BLaER1 (cell line): Measurements from ENCODE around the gene PGLYRP3.

Source experiments
- H3K27ac ChIP-seq: shearing (Covaris generic); formaldehyde crosslinking; 2 replicates; pipeline ENCODE4 v1.8.1; 2022
- H3K27me3 ChIP-seq: shearing (Covaris generic); formaldehyde crosslinking; 2 replicates; pipeline ENCODE4 v1.8.1; 2022
- H3K36me3 ChIP-seq: shearing (Covaris generic); formaldehyde crosslinking; 2 replicates; pipeline ENCODE4 v1.8.1; 2022
- H3K4me1 ChIP-seq: shearing (Covaris generic); formaldehyde crosslinking; 2 replicates; pipeline ENCODE4 v1.8.1; 2022
- H3K4me2 ChIP-seq: shearing (Covaris generic); formaldehyde crosslinking; 2 replicates; pipeline ENCODE4 v1.8.1; 2022
- H3K4me3 ChIP-seq: shearing (Covaris generic); formaldehyde crosslinking; 2 replicates; pipeline ENCODE4 v1.8.1; 2022
- H3K9ac ChIP-seq: shearing (Covaris generic); formaldehyde crosslinking; 2 replicates; pipeline ENCODE4 v1.8.1; 2022
- H3K9me3 ChIP-seq: shearing (Covaris generic); formaldehyde crosslinking; 2 replicates; pipeline ENCODE4 v1.8.1; 2022
- H4K20me1 ChIP-seq: shearing (Covaris generic); formaldehyde crosslinking; 2 replicates; pipeline ENCODE4 v1.8.1; 2022
- Cebpa-rat ChIP-seq: shearing (Covaris generic); IDR thresholded peaks from 2 replicates; pipeline ENCODE4 v1.8.1; 2022

PGLYRP3 gene

GRCh38 chr1:153261281-153262069 is 51.3 kb downstream of the PGLYRP3 start:
- Histone ChIP-seq H4K20me1 (peaks cover 8% of the 10 kb centered on the region; the same call in 1 of the 2 replicates), H3K27ac (no peak overlapping the region), H3K4me1 (peaks cover 36% of the 10 kb centered on the region), H3K36me3 (no peaks in the 10 kb centered on the region), H3K9ac (peak overlapping the region; percentile 65), H3K27me3 (peaks cover 54% of the 10 kb centered on the region), H3K4me3 (peak overlapping the region; percentile 72), H3K9me3 (peaks cover 10% of the 10 kb centered on the region), H3K4me2 (peak overlapping the region; percentile 100)
- TF ChIP-seq Cebpa-rat: no peak

- Histone ChIP-seq H3K9me3 (peaks cover 10% of the 10 kb centered on the region), H3K4me3 (peak overlapping the region; percentile 72), H4K20me1 (peaks cover 8% of the 10 kb centered on the region; the same call in 1 of the 2 replicates), H3K9ac (peak overlapping the region; percentile 65; the same call in 1 of the 2 replicates), H3K4me2 (peak overlapping the region; percentile 100), H3K27ac (no peak overlapping the region), H3K4me1 (peaks cover 36% of the 10 kb centered on the region), H3K36me3 (no peaks in the 10 kb centered on the region), H3K27me3 (peaks cover 54% of the 10 kb centered on the region)
- no peak for TF ChIP-seq Cebpa-rat
Observed at GRCh38 chr1:153260585-153261280, 52.0 kb downstream of the PGLYRP3 start.

DNA sequence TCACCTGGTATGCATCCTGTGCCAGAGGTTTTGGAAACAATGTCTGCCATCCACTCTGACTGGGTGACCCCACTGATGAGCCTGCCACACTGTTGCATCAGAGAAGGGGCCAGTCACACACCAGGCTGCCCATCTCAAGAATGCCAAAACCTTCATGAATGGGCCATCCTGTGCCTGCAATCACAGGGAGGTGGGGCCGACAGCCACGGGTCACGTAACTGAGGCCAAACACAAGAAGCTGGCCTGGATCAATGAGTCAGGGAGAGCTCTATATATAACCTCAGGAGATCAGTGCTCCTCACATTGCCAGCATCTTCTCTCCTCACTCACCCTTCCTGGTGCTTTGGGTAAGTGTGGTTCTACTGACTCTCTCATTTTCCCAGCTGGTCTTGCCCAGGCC is 53.4 kb downstream of the PGLYRP3 start, which contains the start of gene LORICRIN:
TSS of gene LORICRIN (plus strand) at position 301 of the 400 bp plus-strand sequence. CDS start 1,263 bp downstream, outside the sequence.
- H3K4me2 ChIP-seq: peak within 1 kb of the TSS; percentile 100
- no peak within 1 kb of the TSS for H3K4me3 ChIP-seq
- no peak within 1 kb of the TSS for H3K27ac ChIP-seq
- no peaks in the 10 kb centered on the region for H3K36me3 ChIP-seq
- H3K9me3 ChIP-seq: peaks cover 3% of the 10 kb centered on the region
- no peak for TF ChIP-seq Cebpa-rat
- peaks cover 54% of the 10 kb centered on the region for H3K27me3 ChIP-seq
- peaks cover 8% of the 10 kb centered on the region; the same call in 1 of the 2 replicates for H4K20me1 ChIP-seq
- H3K4me1 ChIP-seq: peaks cover 37% of the 10 kb centered on the region
- H3K9ac ChIP-seq: no peak within 1 kb of the TSS

- no peak for TF ChIP-seq Cebpa-rat
- H3K4me2 ChIP-seq: peak overlapping the region; percentile 45
- H3K4me1 ChIP-seq: peaks cover 50% of the 10 kb centered on the region
- H3K4me3 ChIP-seq: no peak overlapping the region
- H3K9me3 ChIP-seq: no peaks in the 10 kb centered on the region
- H3K36me3 ChIP-seq: no peaks in the 10 kb centered on the region
- H3K27ac ChIP-seq: peak overlapping the region; percentile 27; the same call in 1 of the 2 replicates
- H4K20me1 ChIP-seq: no peaks in the 10 kb centered on the region
- H3K9ac ChIP-seq: no peak overlapping the region
- H3K27me3 ChIP-seq: 0 out of 2 replicates have a peak, but pooled peaks cover 1% of the 10 kb centered on the region
Observed at GRCh38 chr1:153253693-153254092, 59.1 kb downstream of the PGLYRP3 start.

DNA sequence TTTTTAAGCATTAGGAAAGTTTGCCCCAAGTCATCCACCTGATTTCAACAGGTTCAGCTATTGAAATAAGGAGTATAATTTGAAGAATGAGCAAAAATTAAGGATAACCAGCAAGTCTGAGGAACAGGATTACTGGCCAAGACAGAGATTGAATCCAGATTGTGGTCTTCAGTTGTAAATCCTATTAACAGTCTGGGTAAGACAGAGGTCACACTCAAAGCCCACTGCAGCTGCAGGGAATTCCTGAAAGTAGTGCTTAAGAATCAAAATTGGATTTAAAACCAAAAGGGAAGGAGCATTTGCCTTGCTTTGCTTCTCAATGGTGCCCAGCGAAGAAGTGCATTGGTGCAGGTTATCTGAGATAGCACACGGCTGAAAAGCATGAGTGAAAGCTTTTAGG is 59.7 kb downstream of the PGLYRP3 start:
- H3K4me3 ChIP-seq: no peak overlapping the region
- no peaks in the 10 kb centered on the region for H3K36me3 ChIP-seq
- no peak for TF ChIP-seq Cebpa-rat
- H3K9me3 ChIP-seq: no peaks in the 10 kb centered on the region
- H3K27ac ChIP-seq: no peak overlapping the region
- H3K9ac ChIP-seq: no peak overlapping the region
- no peaks in the 10 kb centered on the region for H3K27me3 ChIP-seq
- peak overlapping the region; percentile 85; the same call in 1 of the 2 replicates for H3K4me2 ChIP-seq
- H4K20me1 ChIP-seq: no peaks in the 10 kb centered on the region
- peaks cover 50% of the 10 kb centered on the region for H3K4me1 ChIP-seq

GRCh38 chr1:153251988-153252387 is 60.8 kb downstream of the PGLYRP3 start:
- no peaks in the 10 kb centered on the region for H3K9me3 ChIP-seq

GRCh38 chr1:153251562-153251961 is 61.2 kb downstream of the PGLYRP3 start:
- no peaks in the 10 kb centered on the region for H3K9me3 ChIP-seq
- H3K27me3 ChIP-seq: no peaks in the 10 kb centered on the region
- H3K27ac ChIP-seq: peak overlapping the region; percentile 77
- H4K20me1 ChIP-seq: no peaks in the 10 kb centered on the region
- no peaks in the 10 kb centered on the region for H3K36me3 ChIP-seq
- no peak overlapping the region for H3K9ac ChIP-seq
- H3K4me2 ChIP-seq: peak overlapping the region; percentile 85
- peaks cover 50% of the 10 kb centered on the region for H3K4me1 ChIP-seq
- H3K4me3 ChIP-seq: peak overlapping the region; percentile 36; the same call in 1 of the 2 replicates
- no peak for TF ChIP-seq Cebpa-rat

More at GRCh38 chr1:153251988-153252387, 60.8 kb downstream of the PGLYRP3 start:
- H3K4me3 ChIP-seq: no peak overlapping the region
- H3K27me3 ChIP-seq: no peaks in the 10 kb centered on the region
- TF ChIP-seq Cebpa-rat: no peak
- no peak overlapping the region for H3K9ac ChIP-seq
- H4K20me1 ChIP-seq: no peaks in the 10 kb centered on the region
- no peaks in the 10 kb centered on the region for H3K36me3 ChIP-seq
- H3K27ac ChIP-seq: no peak overlapping the region
- H3K4me2 ChIP-seq: peak overlapping the region; percentile 85
- peaks cover 50% of the 10 kb centered on the region for H3K4me1 ChIP-seq

DNA sequence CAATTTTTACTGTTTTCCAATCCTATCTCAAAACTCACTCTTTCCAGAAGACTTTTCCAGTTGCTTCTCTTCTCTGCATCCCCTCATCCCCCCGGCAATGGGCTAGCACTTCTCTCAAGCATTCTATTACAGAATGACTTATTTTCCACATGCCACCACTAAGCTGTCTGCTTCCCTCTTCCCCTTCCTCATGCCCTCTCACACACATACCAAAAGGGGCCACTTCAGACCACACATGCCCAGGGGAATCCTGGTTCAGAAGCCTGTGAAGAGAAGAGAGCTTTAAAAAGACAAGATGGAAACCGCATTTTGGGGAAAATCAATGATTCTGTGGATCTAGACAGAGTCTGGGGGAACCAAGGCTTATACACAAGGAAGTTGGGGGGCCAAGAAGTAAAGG is 61.7 kb downstream of the PGLYRP3 start:
- Histone ChIP-seq H3K4me2 (peak overlapping the region; percentile 85), H4K20me1 (no peaks in the 10 kb centered on the region), H3K9me3 (no peaks in the 10 kb centered on the region), H3K4me1 (peaks cover 50% of the 10 kb centered on the region), H3K27me3 (no peaks in the 10 kb centered on the region), H3K36me3 (no peaks in the 10 kb centered on the region), H3K4me3 (peak overlapping the region; percentile 36; the same call in 1 of the 2 replicates), H3K9ac (no peak overlapping the region), H3K27ac (peak overlapping the region; percentile 77)
- no peak for TF ChIP-seq Cebpa-rat

GRCh38 chr1:153250166-153250565 is 62.6 kb downstream of the PGLYRP3 start:
- Histone ChIP-seq H3K9me3 (peaks cover under 1% of the 10 kb centered on the region; the same call in 1 of the 2 replicates), H3K9ac (no peak overlapping the region), H3K27me3 (no peaks in the 10 kb centered on the region), H3K4me1 (peaks cover 50% of the 10 kb centered on the region), H3K36me3 (no peaks in the 10 kb centered on the region), H4K20me1 (no peaks in the 10 kb centered on the region), H3K27ac (no peak overlapping the region), H3K4me2 (peak overlapping the region; percentile 85), H3K4me3 (no peak overlapping the region)
- no peak for TF ChIP-seq Cebpa-rat
